Heart right ventricle (tissue), 16 donors: Measurements from ENCODE around the gene KCTD19. TPM values are rescaled to one million over a fixed set of nuclear protein-coding genes. Genes with fewer than 3 reads are reported as not detected.
"Not testable (repeated sequence)": the region's sequence is repeated elsewhere in the genome, so short reads cannot be mapped to it uniquely, and the experiment has no call there.

Experiments used
- ATAC-seq, 8 donors: fragments of 200-7000 bp; cut with Tn5 transposase; one replicate each; pipeline ENCODE4 v1.9.1; 2020; ENCODE audit warnings: mild to moderate bottlenecking in 8 of 8, moderate library complexity in 8 of 8, moderate number of reproducible peaks in 1 of 8
- DNase-seq, 2 donors: peaks; one replicate each; pipeline ENCODE4 v3.0.0-alpha.2; 2020
- H3K27ac ChIP-seq, 10 donors: fragments of 200-600 bp; sonication (generic) in 2 of 10; one replicate each; pipeline versions ENCODE4 v1.5.0 to v1.8.0; 2020 to 2022; ENCODE audit warnings: mild to moderate bottlenecking in 3 of 10
- H3K27me3 ChIP-seq, 7 donors: fragments of 200-600 bp; one replicate each; pipeline ENCODE4 v1.8.0; 2021 to 2022; ENCODE audit warnings: mild to moderate bottlenecking in 2 of 7
- H3K36me3 ChIP-seq, 9 donors: fragments of 200-600 bp; sonication (generic) in 1 of 9; one replicate each; pipeline versions ENCODE4 v1.5.0 to v1.8.0; 2020 to 2022; ENCODE audit warnings: mild to moderate bottlenecking in 2 of 9
- H3K4me1 ChIP-seq, 9 donors: fragments of 200-600 bp; sonication (generic) in 1 of 9; one replicate each; pipeline versions ENCODE4 v1.5.0 to v1.8.0; 2020 to 2022; ENCODE audit warnings: mild to moderate bottlenecking in 4 of 9
- H3K4me3 ChIP-seq, 10 donors: fragments of 200-600 bp; sonication (generic) in 2 of 10; one replicate each; pipeline versions ENCODE4 v1.5.0 to v1.8.0; 2020 to 2022; ENCODE audit warnings: mild to moderate bottlenecking in 7 of 10, moderate library complexity in 2 of 10
- H3K9me3 ChIP-seq, 11 donors: fragments of 200-600 bp in 10 of 11; sonication (generic) in 2 of 11; one replicate each; pipeline versions ENCODE4 v1.5.0 to v1.8.0; 2013 to 2022; ENCODE audit warnings: mild to moderate bottlenecking in 2 of 11, control low read depth in 1 of 11, moderate library complexity in 1 of 11
- CTCF ChIP-seq, 9 donors: fragments of 200-600 bp; sonication (generic) in 2 of 9; IDR thresholded peaks; one replicate each; pipeline versions ENCODE4 v1.5.0 to v1.8.0; 2021 to 2022; ENCODE audit warnings: antibody characterized with exemption in 9 of 9, mild to moderate bottlenecking in 5 of 9, moderate library complexity in 1 of 9
- WGBS, 2 donors: extraction: QIAGEN DNeasy Blood & Tissue Kit; methylation state at CpG; one replicate each; pipeline ENCODE4 v1.1.7; 2013; ENCODE audit warnings: inconsistent platforms in 1 of 2; 5-methylcytosine and 5-hydroxymethylcytosine counted together
- intact Hi-C, 10 donors: fragments of 100-400 bp; cut with DNase I; formaldehyde crosslinking; loops; one replicate each; pipeline versions ENCODE4 v1.11.1 to v1.14.2; 2022
- polyA plus RNA-seq, 2 donors: library from polyadenylated mRNA; stranded (reverse); fragments of 200-250 nt; gene quantifications; one replicate each; pipeline ENCODE4 v1.2.3, GENCODE V29; 2013
- total RNA-seq, 10 donors: library from RNA; stranded (reverse); fragmentation: NEBNext Ultra II Directional in 3 of 10; extraction: Animal tissue kit (Norgen Biotek cat#: 25700) in 3 of 10; gene quantifications; one replicate each; pipeline versions ENCODE4 v1.2.1 to v1.2.4, GENCODE V29; 2021 to 2023
- donor health status: Arrhythmogenic right ventricular cardiomyopathy.
- donor health status: ischemic (EF 13 %, LVEDD 7.1; RV severe dilation, severe dysfunction).
- donor health status: healthy with polysubstance abuse.
- donor health status: DM: no; HTN: yes; CAD: no.
- donor health status: DM: no; HTN: no; CAD: no.
- donor health status: ischemic (EF 25% LVEDD 6.9; RV normal size, moderate dysfunction).
- donor health status: ischemic (EF 25% LVEDD 5.7; RV mildly dilated, moderate dysfunction).
- donor health status: healthy.
- donor health status: DM: yes; HTN: yes; CAD: no.
- donor health status: Ischemic cardiomyopathy.
- donor health status: ischemic (EF 35%, LVEDD 5.7; RV mildly dilated, moderate dysfunction).
- donor health status: nonischemic (EF 11% LVEDD 7.7; RV severe dilation, severe dysfunction).
- donor health status: DM: yes; HTN: yes; CAD: no.
- donor health status: PGD.
- donor health status: ischemic (EF 29% LVEDD 5.4; RV normal size, mild dysfunction).
- donor health status: nonischemic (EF 23%, LVEDD 6.1; RV moderate dilation, normal function).

The KCTD19 gene
- total and polyA plus RNA-seq, 12 donors: 0.01 to 0.22 TPM; not detected in 10

- Histone ChIP-seq H3K36me3 (no peaks in the 10 kb centered on the region), H3K27me3 (peaks cover 0 to 6% (median 0%) of the 10 kb centered on the region in 7 donors), H3K9me3 (no peaks in the 10 kb centered on the region), H3K4me3 (no peak overlapping the region), H3K27ac (peak overlapping the region in 4 of 10 donors; percentile 36 to 57 (median 52)), H3K4me1 (peaks cover 0 to 20% (median 3%) of the 10 kb centered on the region in 9 donors)
- intact Hi-C loops: loop anchor here in 2 of 10 donors (5.0 to 10.0 kb wide), 2 partner anchors 43 to 100 kb away; no protein-coding TSS in a partner anchor
- no peak for TF ChIP-seq CTCF (IDR thresholded peaks at IDR 0.05)
- ATAC-seq (no peak), DNase-seq (no peak)
Measured at GRCh38 chr16:67364600-67365235, 38.2 kb upstream of the KCTD19 start.

GRCh38 chr16:67361038-67361437 lies 34.5 kb upstream of the KCTD19 start:
- TF ChIP-seq CTCF (IDR thresholded peaks at IDR 0.05): no peak

GRCh38 chr16:67359540-67360269 lies 33.2 kb upstream of the KCTD19 start:
- DNase-seq, H3K4me1 ChIP-seq, H3K27ac ChIP-seq, H3K27me3 ChIP-seq, H3K9me3 ChIP-seq, ATAC-seq, H3K36me3 ChIP-seq, H3K4me3 ChIP-seq: not testable (repeated sequence)
- 96% methylated on average over 8 of the region's 8 CpGs for WGBS, 2 donors
- intact Hi-C loops: loop anchor here in 2 of 10 donors (10.0 kb wide), 2 partner anchors 85 to 105 kb away; partner anchors contain the start of gene PLEKHG4 (in 1 of the 2)

More at GRCh38 chr16:67361038-67361437, 34.5 kb upstream of the KCTD19 start:
- Histone ChIP-seq H3K36me3 (no peaks in the 10 kb centered on the region), H3K9me3 (no peaks in the 10 kb centered on the region), H3K4me1 (peaks cover 0 to 20% (median 3%) of the 10 kb centered on the region in 9 donors), H3K27me3 (no peaks in the 10 kb centered on the region), H3K27ac (no peak overlapping the region), H3K4me3 (no peak overlapping the region)
- ATAC-seq (no peak), DNase-seq (no peak)
- WGBS, 2 donors: 80 to 84% methylated on average over 3 of the region's 3 CpGs
- intact Hi-C loops: loop anchor here in 1 of 10 donors (10.0 kb wide), 1 partner anchor 104 kb away; no protein-coding TSS in a partner anchor

- Histone ChIP-seq H3K9me3 (no peaks in the 10 kb centered on the region), H3K36me3 (no peaks in the 10 kb centered on the region), H3K27ac (no peak overlapping the region), H3K27me3 (no peaks in the 10 kb centered on the region), H3K4me3 (no peak overlapping the region), H3K4me1 (no peaks in the 10 kb centered on the region)
- WGBS, 2 donors: 66 to 67% methylated on average over 4 of the region's 4 CpGs
- ATAC-seq (no peak), DNase-seq (no peak)
- TF ChIP-seq CTCF (IDR thresholded peaks at IDR 0.05): no peak
- intact Hi-C loops: loop anchor here in 1 of 10 donors (10.0 kb wide), 1 partner anchor 83 kb away; the partner anchor contains the start of gene PLEKHG4
Measured at GRCh38 chr16:67357561-67357960, 31.0 kb upstream of the KCTD19 start.
